Heart left ventricle (tissue), 13 donors: ENCODE measurements around the gene IFT74.

Experiments
- POLR2A ChIP-seq, 2 donors: fragments of 450-650 bp; IDR thresholded peaks; one replicate each; pipeline ENCODE4 v1.6.1; 2017; ENCODE audit warnings: antibody characterized with exemption in 2 of 2, mild to moderate bottlenecking in 2 of 2, moderate library complexity in 2 of 2
- TF ChIP-seq, protein P1 (sequence below), 12 donors: fragments of 200-600 bp; sonication (generic) in 4 of 12; IDR thresholded peaks; one replicate each; pipeline versions ENCODE4 v1.5.0 to v1.8.0; 2018 to 2022; ENCODE audit warnings: antibody characterized with exemption in 12 of 12, mild to moderate bottlenecking in 5 of 12
- donor health status: ischemic (EF 13 %, LVEDD 7.1; RV severe dilation, severe dysfunction).
- donor health status: DM: no; HTN: yes; CAD: no.
- donor health status: DM: no; HTN: no; CAD: no.
- donor health status: ischemic (EF 25% LVEDD 6.9; RV normal size, moderate dysfunction).
- donor health status: ischemic (EF 25% LVEDD 5.7; RV mildly dilated, moderate dysfunction).
- donor health status: ischemic (EF 35%, LVEDD 5.7; RV mildly dilated, moderate dysfunction).
- donor health status: nonischemic (EF 11% LVEDD 7.7; RV severe dilation, severe dysfunction).
- donor health status: DM: yes; HTN: yes; CAD: no.
- donor health status: PGD.
- donor health status: ischemic (EF 29% LVEDD 5.4; RV normal size, mild dysfunction).
- donor health status: nonischemic (EF 23%, LVEDD 6.1; RV moderate dilation, normal function).

DNA sequence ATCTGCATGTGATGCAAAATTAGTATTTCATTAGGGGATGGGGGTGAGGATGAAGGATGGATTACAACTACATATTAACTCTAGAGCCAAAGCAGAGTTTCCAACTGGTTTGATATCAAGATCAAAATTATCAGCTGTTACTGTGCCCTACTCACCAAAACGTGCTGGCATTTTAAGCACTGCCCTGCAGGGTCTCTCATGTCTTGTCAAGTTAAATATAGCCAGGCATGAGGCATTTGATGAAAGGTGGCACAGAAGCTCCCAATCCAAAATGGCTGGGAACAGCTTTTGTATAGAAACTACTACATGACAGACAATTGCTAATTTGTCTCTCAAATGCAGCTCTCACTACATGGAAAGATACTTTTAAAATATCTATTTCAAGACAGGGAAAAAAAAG, 36.5 kb upstream of the IFT74 start:
- TF ChIP-seq, protein P1, sequence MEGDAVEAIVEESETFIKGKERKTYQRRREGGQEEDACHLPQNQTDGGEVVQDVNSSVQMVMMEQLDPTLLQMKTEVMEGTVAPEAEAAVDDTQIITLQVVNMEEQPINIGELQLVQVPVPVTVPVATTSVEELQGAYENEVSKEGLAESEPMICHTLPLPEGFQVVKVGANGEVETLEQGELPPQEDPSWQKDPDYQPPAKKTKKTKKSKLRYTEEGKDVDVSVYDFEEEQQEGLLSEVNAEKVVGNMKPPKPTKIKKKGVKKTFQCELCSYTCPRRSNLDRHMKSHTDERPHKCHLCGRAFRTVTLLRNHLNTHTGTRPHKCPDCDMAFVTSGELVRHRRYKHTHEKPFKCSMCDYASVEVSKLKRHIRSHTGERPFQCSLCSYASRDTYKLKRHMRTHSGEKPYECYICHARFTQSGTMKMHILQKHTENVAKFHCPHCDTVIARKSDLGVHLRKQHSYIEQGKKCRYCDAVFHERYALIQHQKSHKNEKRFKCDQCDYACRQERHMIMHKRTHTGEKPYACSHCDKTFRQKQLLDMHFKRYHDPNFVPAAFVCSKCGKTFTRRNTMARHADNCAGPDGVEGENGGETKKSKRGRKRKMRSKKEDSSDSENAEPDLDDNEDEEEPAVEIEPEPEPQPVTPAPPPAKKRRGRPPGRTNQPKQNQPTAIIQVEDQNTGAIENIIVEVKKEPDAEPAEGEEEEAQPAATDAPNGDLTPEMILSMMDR (IDR thresholded peaks at IDR 0.05), result no peak
- TF ChIP-seq POLR2A (IDR thresholded peaks at IDR 0.05), result no peak
